ENCODE measurements around the gene PPFIBP2.
A peak's percentile ranks its signal among the peaks of the same experiment; 100 is the strongest.

The PPFIBP2 gene

GRCh38 chr11:7528514-7529049, 14.8 kb downstream of the PPFIBP2 start:
- Histone ChIP-seq H3K4me1 (ENCODE audit: control insufficient read depth, insufficient read depth, low read length) (peaks cover 33% of the 10 kb centered on the region), H3K4me3 (ENCODE audit: low read length) (no peak overlapping the region), H3K36me3 (ENCODE audit: control insufficient read depth, insufficient read depth, low read length, severe bottlenecking) (no peaks in the 10 kb centered on the region), H3K9ac (ENCODE audit: low read length) (no peak overlapping the region), H3K27me3 (replicated peaks; ENCODE audit: control insufficient read depth, insufficient read depth, low read length) (no peaks in the 10 kb centered on the region), H3K9me3 (ENCODE audit: control insufficient read depth, low read length) (no peaks in the 10 kb centered on the region)
- DNase-seq (ENCODE audit: low read depth): no peak

GRCh38 chr11:7530013-7530640, 16.3 kb downstream of the PPFIBP2 start:
- H3K36me3 ChIP-seq (ENCODE audit: control insufficient read depth, insufficient read depth, low read length, severe bottlenecking): no peaks in the 10 kb centered on the region
- H3K9me3 ChIP-seq (ENCODE audit: control insufficient read depth, low read length): no peaks in the 10 kb centered on the region
- H3K4me3 ChIP-seq (ENCODE audit: low read length): no peak overlapping the region
- no peak overlapping the region for H3K9ac ChIP-seq (ENCODE audit: low read length)
- peak; percentile 25 for DNase-seq (ENCODE audit: low read depth)
- no peaks in the 10 kb centered on the region for H3K27me3 ChIP-seq (replicated peaks; ENCODE audit: control insufficient read depth, insufficient read depth, low read length)
- H3K4me1 ChIP-seq (ENCODE audit: control insufficient read depth, insufficient read depth, low read length): peaks cover 27% of the 10 kb centered on the region

GRCh38 chr11:7531011-7531410, 17.2 kb downstream of the PPFIBP2 start:
- Histone ChIP-seq H3K4me3 (ENCODE audit: low read length) (no peak overlapping the region), H3K9ac (ENCODE audit: low read length) (no peak overlapping the region), H3K4me1 (ENCODE audit: control insufficient read depth, insufficient read depth, low read length) (peaks cover 27% of the 10 kb centered on the region), H3K27me3 (replicated peaks; ENCODE audit: control insufficient read depth, insufficient read depth, low read length) (no peaks in the 10 kb centered on the region), H3K9me3 (ENCODE audit: control insufficient read depth, low read length) (no peaks in the 10 kb centered on the region), H3K36me3 (ENCODE audit: control insufficient read depth, insufficient read depth, low read length, severe bottlenecking) (no peaks in the 10 kb centered on the region)
- no peak for DNase-seq (ENCODE audit: low read depth)

- H3K4me3 ChIP-seq (ENCODE audit: low read length): no peak overlapping the region
- H3K4me1 ChIP-seq (ENCODE audit: control insufficient read depth, insufficient read depth, low read length): peaks cover 28% of the 10 kb centered on the region
- no peaks in the 10 kb centered on the region for H3K27me3 ChIP-seq (replicated peaks; ENCODE audit: control insufficient read depth, insufficient read depth, low read length)
- H3K36me3 ChIP-seq (ENCODE audit: control insufficient read depth, insufficient read depth, low read length, severe bottlenecking): no peaks in the 10 kb centered on the region
- no peaks in the 10 kb centered on the region for H3K9me3 ChIP-seq (ENCODE audit: control insufficient read depth, low read length)
- H3K9ac ChIP-seq (ENCODE audit: low read length): no peak overlapping the region
- no peak for DNase-seq (ENCODE audit: low read depth)
These were observed 18.8 kb downstream of the PPFIBP2 start for GRCh38 chr11:7532405-7533145.

- no peak overlapping the region for H3K9ac ChIP-seq (ENCODE audit: low read length)
- H3K9me3 ChIP-seq (ENCODE audit: control insufficient read depth, low read length): no peaks in the 10 kb centered on the region
- peaks cover 36% of the 10 kb centered on the region for H3K4me1 ChIP-seq (ENCODE audit: control insufficient read depth, insufficient read depth, low read length)
- H3K4me3 ChIP-seq (ENCODE audit: low read length): no peak overlapping the region
- H3K36me3 ChIP-seq (ENCODE audit: control insufficient read depth, insufficient read depth, low read length, severe bottlenecking): no peaks in the 10 kb centered on the region
- no peaks in the 10 kb centered on the region for H3K27me3 ChIP-seq (replicated peaks; ENCODE audit: control insufficient read depth, insufficient read depth, low read length)
- no peak for DNase-seq (ENCODE audit: low read depth)
These were observed 19.6 kb downstream of the PPFIBP2 start for GRCh38 chr11:7533199-7534041.

GRCh38 chr11:7534042-7534378, 20.2 kb downstream of the PPFIBP2 start:
- no peaks in the 10 kb centered on the region for H3K27me3 ChIP-seq (replicated peaks; ENCODE audit: control insufficient read depth, insufficient read depth, low read length)
- no peak for DNase-seq (ENCODE audit: low read depth)
- no peaks in the 10 kb centered on the region for H3K9me3 ChIP-seq (ENCODE audit: control insufficient read depth, low read length)
- no peak overlapping the region for H3K9ac ChIP-seq (ENCODE audit: low read length)
- H3K4me1 ChIP-seq (ENCODE audit: control insufficient read depth, insufficient read depth, low read length): peaks cover 42% of the 10 kb centered on the region
- no peak overlapping the region for H3K4me3 ChIP-seq (ENCODE audit: low read length)
- no peaks in the 10 kb centered on the region for H3K36me3 ChIP-seq (ENCODE audit: control insufficient read depth, insufficient read depth, low read length, severe bottlenecking)

- Histone ChIP-seq H3K4me1 (ENCODE audit: control insufficient read depth, insufficient read depth, low read length) (peaks cover 37% of the 10 kb centered on the region), H3K27me3 (replicated peaks; ENCODE audit: control insufficient read depth, insufficient read depth, low read length) (no peaks in the 10 kb centered on the region), H3K9ac (ENCODE audit: low read length) (no peak overlapping the region), H3K36me3 (ENCODE audit: control insufficient read depth, insufficient read depth, low read length, severe bottlenecking) (no peaks in the 10 kb centered on the region), H3K4me3 (ENCODE audit: low read length) (no peak overlapping the region), H3K9me3 (ENCODE audit: control insufficient read depth, low read length) (no peaks in the 10 kb centered on the region)
- DNase-seq (ENCODE audit: low read depth): no peak
These were observed 22.3 kb downstream of the PPFIBP2 start for GRCh38 chr11:7536100-7536499.

- Histone ChIP-seq H3K4me3 (ENCODE audit: low read length) (no peak overlapping the region), H3K36me3 (ENCODE audit: control insufficient read depth, insufficient read depth, low read length, severe bottlenecking) (no peaks in the 10 kb centered on the region), H3K27me3 (replicated peaks; ENCODE audit: control insufficient read depth, insufficient read depth, low read length) (no peaks in the 10 kb centered on the region), H3K4me1 (ENCODE audit: control insufficient read depth, insufficient read depth, low read length) (peaks cover 35% of the 10 kb centered on the region), H3K9me3 (ENCODE audit: control insufficient read depth, low read length) (no peaks in the 10 kb centered on the region), H3K9ac (ENCODE audit: low read length) (no peak overlapping the region)
- DNase-seq (ENCODE audit: low read depth): no peak
These were observed 23.5 kb downstream of the PPFIBP2 start for GRCh38 chr11:7537265-7537664.

- peaks cover 35% of the 10 kb centered on the region for H3K4me1 ChIP-seq (ENCODE audit: control insufficient read depth, insufficient read depth, low read length)
- DNase-seq (ENCODE audit: low read depth): no peak
- no peaks in the 10 kb centered on the region for H3K27me3 ChIP-seq (replicated peaks; ENCODE audit: control insufficient read depth, insufficient read depth, low read length)
- H3K4me3 ChIP-seq (ENCODE audit: low read length): peak overlapping the region; percentile 63
- H3K9me3 ChIP-seq (ENCODE audit: control insufficient read depth, low read length): no peaks in the 10 kb centered on the region
- H3K9ac ChIP-seq (ENCODE audit: low read length): peak overlapping the region; percentile 40
- no peaks in the 10 kb centered on the region for H3K36me3 ChIP-seq (ENCODE audit: control insufficient read depth, insufficient read depth, low read length, severe bottlenecking)
These were observed 24.2 kb downstream of the PPFIBP2 start for GRCh38 chr11:7538031-7538430.

- no peak for DNase-seq (ENCODE audit: low read depth)
- no peaks in the 10 kb centered on the region for H3K36me3 ChIP-seq (ENCODE audit: control insufficient read depth, insufficient read depth, low read length, severe bottlenecking)
- H3K9ac ChIP-seq (ENCODE audit: low read length): peak overlapping the region; percentile 40
- H3K4me1 ChIP-seq (ENCODE audit: control insufficient read depth, insufficient read depth, low read length): peaks cover 35% of the 10 kb centered on the region
- H3K9me3 ChIP-seq (ENCODE audit: control insufficient read depth, low read length): no peaks in the 10 kb centered on the region
- no peaks in the 10 kb centered on the region for H3K27me3 ChIP-seq (replicated peaks; ENCODE audit: control insufficient read depth, insufficient read depth, low read length)
- H3K4me3 ChIP-seq (ENCODE audit: low read length): peak overlapping the region; percentile 63
These were observed 25.0 kb downstream of the PPFIBP2 start for GRCh38 chr11:7538466-7539454.

Measured in adipocyte (in vitro differentiated cells).